Fibroblast of the aortic adventitia (primary cell): ENCODE data around the gene GRIA1. TPM values are rescaled to one million over a fixed set of nuclear protein-coding genes. Genes with fewer than 3 reads are reported as not detected.

ENCODE experiments used
- DNase-seq: peaks from one replicate; pipeline ENCODE4 v3.0.0-alpha.2; 2010; ENCODE audit warnings: low read depth
- H3K4me3 ChIP-seq: 2 replicates; pipeline ENCODE4 v1.5.1; 2011; ENCODE audit warnings: low read depth, mild to moderate bottlenecking, control low read depth, low read length, moderate library complexity
- CTCF ChIP-seq: IDR thresholded peaks from 2 replicates; pipeline ENCODE4 v1.5.1; 2011; ENCODE audit warnings: mild to moderate bottlenecking, low read length, control low read depth, inconsistent platforms; ENCODE audit not compliant: insufficient read depth
- total RNA-seq: library from RNA; depleted of rRNA; stranded (reverse); fragments of >200 nt; gene quantifications from 2 replicates; pipeline ENCODE4 v1.2.3, GENCODE V29; 2012; ENCODE audit warnings: low replicate concordance

GRIA1 gene
- total RNA-seq, 1 donor, result 1.2 TPM

- no peak overlapping the region for H3K4me3 ChIP-seq
- no peak for DNase-seq
- TF ChIP-seq CTCF, result no peak
Measured at GRCh38 chr5:153752890-153753289, 262.4 kb downstream of the GRIA1 start.

GRCh38 chr5:153753645-153754432, 263.4 kb downstream of the GRIA1 start:
- no peak for DNase-seq
- no peak overlapping the region for H3K4me3 ChIP-seq
- no peak for TF ChIP-seq CTCF

GRCh38 chr5:153755913-153756500, 265.5 kb downstream of the GRIA1 start:
- no peak for DNase-seq

GRCh38 chr5:153756540-153756939, 266.1 kb downstream of the GRIA1 start:
- DNase-seq, result peak; percentile 7
- no peak overlapping the region for H3K4me3 ChIP-seq
- TF ChIP-seq CTCF, result peak; percentile 26

More at GRCh38 chr5:153755913-153756500, 265.5 kb downstream of the GRIA1 start:
- H3K4me3 ChIP-seq, result no peak overlapping the region
- no peak for TF ChIP-seq CTCF

GRCh38 chr5:153765987-153766386, 275.5 kb downstream of the GRIA1 start:
- H3K4me3 ChIP-seq, result no peak overlapping the region
- no peak for TF ChIP-seq CTCF
- no peak for DNase-seq

GRCh38 chr5:153767221-153768188, 277.0 kb downstream of the GRIA1 start:
- no peak overlapping the region for H3K4me3 ChIP-seq
- no peak for DNase-seq
- TF ChIP-seq CTCF, result no peak
